Neural cell (in vitro differentiated cells): ENCODE data around the gene FAM236B. TPM values are rescaled to one million over a fixed set of nuclear protein-coding genes. Genes with fewer than 3 reads are reported as not detected.
"Not testable (repeated sequence)": the region's sequence is repeated elsewhere in the genome, so short reads cannot be mapped to it uniquely, and the experiment has no call there.

ENCODE experiments used
- H2AFZ ChIP-seq: fragments of 200-600, 300-800 bp; sonication (generic), shearing (Covaris generic); 2 replicates; pipeline ENCODE4 v1.6.0; 2014; ENCODE audit warnings: low read depth, mild to moderate bottlenecking, antibody characterized with exemption, low read length, moderate library complexity
- H3F3A ChIP-seq: fragments of 200-600 bp; shearing (Covaris generic); 2 replicates; pipeline ENCODE4 v1.6.1; 2016; ENCODE audit warnings: mild to moderate bottlenecking, moderate library complexity, mixed read lengths, antibody characterized with exemption, low read length; ENCODE audit not compliant: insufficient read depth, poor library complexity, severe bottlenecking
- H3K27ac ChIP-seq: fragments of 200-600, 300-800 bp; sonication (generic), shearing (Covaris generic); 2 replicates; pipeline ENCODE4 v1.5.1; 2014; ENCODE audit warnings: mild to moderate bottlenecking, low read length, moderate library complexity
- H3K27me3 ChIP-seq: fragments of 300-800, 200-600 bp; sonication (generic), shearing (Covaris generic); 2 replicates; pipeline ENCODE4 v1.6.0; 2014; ENCODE audit warnings: mild to moderate bottlenecking, low read depth, low read length, moderate library complexity; ENCODE audit not compliant: insufficient read depth
- H3K36me3 ChIP-seq: fragments of 300-800, 200-600 bp; sonication (generic), shearing (Covaris generic); 2 replicates; pipeline ENCODE4 v1.5.1; 2014; ENCODE audit warnings: mild to moderate bottlenecking, antibody characterized with exemption, low read length, moderate library complexity; ENCODE audit not compliant: insufficient read depth
- H3K4me2 ChIP-seq: fragments of 300-800, 200-600 bp; sonication (generic), shearing (Covaris generic); 2 replicates; pipeline ENCODE4 v1.6.0; 2014; ENCODE audit warnings: mild to moderate bottlenecking, low read length
- H3K4me3 ChIP-seq: fragments of 300-800, 200-600 bp; sonication (generic), shearing (Covaris generic); 2 replicates; pipeline ENCODE4 v1.5.1; 2014; ENCODE audit warnings: mild to moderate bottlenecking, low read length, moderate library complexity
- H3K79me2 ChIP-seq: fragments of 200-600 bp; shearing (Covaris generic); replicated peaks from 2 replicates; pipeline ENCODE4 v1.6.0; 2014; ENCODE audit warnings: mild to moderate bottlenecking, low read length, moderate library complexity; ENCODE audit not compliant: insufficient read depth
- H3K9ac ChIP-seq: fragments of 300-800, 200-600 bp; sonication (generic), shearing (Covaris generic); 2 replicates; pipeline ENCODE4 v1.6.1; 2016; ENCODE audit warnings: mild to moderate bottlenecking, low read length, mixed read lengths
- H3K9me2 ChIP-seq: fragments of 200-600 bp; shearing (Covaris generic); 2 replicates; pipeline ENCODE4 v1.6.1; 2016; ENCODE audit warnings: mild to moderate bottlenecking, low read length, mixed read lengths; ENCODE audit not compliant: insufficient read depth
- H3K9me3 ChIP-seq: fragments of 200-600, 300-800 bp; sonication (generic), shearing (Covaris generic); 2 replicates; pipeline ENCODE4 v1.6.1; 2016; ENCODE audit warnings: mild to moderate bottlenecking, mixed run types, low read length, moderate library complexity, mixed read lengths
- H4K20me1 ChIP-seq: fragments of 200-600 bp; shearing (Covaris generic); 2 replicates; pipeline ENCODE4 v1.6.1; 2016; ENCODE audit warnings: mild to moderate bottlenecking, mixed run types; ENCODE audit not compliant: insufficient read depth
- polyA plus RNA-seq: library from polyadenylated mRNA; depleted of rRNA; stranded (reverse); fragments of >200 nt; gene quantifications from 2 replicates; pipeline ENCODE4 v1.2.3, GENCODE V29; 2014

The FAM236B gene
- polyA plus RNA-seq, 1 donor from 2014 or later = not detected

GRCh38 chrX:72777467-72777790, 5.0 kb downstream of the FAM236B start:
- H3K27ac ChIP-seq, H3K4me2 ChIP-seq, H3K79me2 ChIP-seq, H3K27me3 ChIP-seq, H3K9me2 ChIP-seq, H3K36me3 ChIP-seq, H3K4me3 ChIP-seq, H4K20me1 ChIP-seq, H3K9ac ChIP-seq, H2AFZ ChIP-seq, H3K9me3 ChIP-seq, H3F3A ChIP-seq: not testable (repeated sequence)

DNA sequence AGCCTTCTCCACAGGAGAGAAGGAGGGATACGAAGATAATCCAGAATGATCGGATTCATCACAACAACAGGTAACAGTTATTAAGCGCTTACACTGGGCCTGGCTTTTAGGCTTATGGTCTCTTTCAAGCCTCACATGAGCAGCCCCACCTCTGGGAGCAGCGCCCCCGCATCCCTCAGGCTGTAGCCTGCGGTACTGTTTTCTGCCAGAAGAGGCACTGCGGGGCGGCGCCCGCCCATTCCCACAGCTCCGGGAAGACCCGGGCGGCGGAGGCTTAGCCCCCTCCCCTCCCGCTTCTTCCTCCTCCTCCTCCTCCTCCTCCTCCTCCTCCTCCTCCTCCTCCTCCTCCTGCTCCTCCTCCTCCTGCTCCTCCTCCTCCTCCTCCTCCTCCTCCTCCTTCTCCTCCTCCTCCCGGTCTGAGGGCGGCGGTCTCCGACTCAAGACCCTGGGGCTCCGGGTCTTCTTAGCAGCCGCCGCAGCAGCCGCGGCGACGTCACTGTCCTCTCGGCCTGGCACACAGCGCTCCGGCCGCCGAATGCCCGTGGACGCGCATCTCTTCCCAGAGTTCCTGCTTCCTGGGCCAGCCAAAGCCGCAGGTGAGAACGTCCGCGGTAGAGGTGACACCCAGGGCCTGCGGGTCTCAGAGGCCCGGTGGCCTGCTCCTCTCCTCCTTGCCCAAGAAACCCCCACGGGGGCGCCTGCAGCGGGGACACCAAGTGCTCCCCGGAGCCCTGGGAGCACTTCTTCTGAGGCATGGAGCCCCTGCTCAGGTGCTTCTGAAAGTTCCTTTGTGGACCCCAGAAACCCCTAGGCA, 5.6 kb downstream of the FAM236B start, which contains the start of gene DMRTC1B:
Gene DMRTC1B, plus strand, starts transcription at position 238 of the 814 bp plus-strand sequence. CDS start 68,246 bp downstream, outside the sequence.
- not testable (repeated sequence) for H3F3A ChIP-seq, H3K27me3 ChIP-seq

DNA sequence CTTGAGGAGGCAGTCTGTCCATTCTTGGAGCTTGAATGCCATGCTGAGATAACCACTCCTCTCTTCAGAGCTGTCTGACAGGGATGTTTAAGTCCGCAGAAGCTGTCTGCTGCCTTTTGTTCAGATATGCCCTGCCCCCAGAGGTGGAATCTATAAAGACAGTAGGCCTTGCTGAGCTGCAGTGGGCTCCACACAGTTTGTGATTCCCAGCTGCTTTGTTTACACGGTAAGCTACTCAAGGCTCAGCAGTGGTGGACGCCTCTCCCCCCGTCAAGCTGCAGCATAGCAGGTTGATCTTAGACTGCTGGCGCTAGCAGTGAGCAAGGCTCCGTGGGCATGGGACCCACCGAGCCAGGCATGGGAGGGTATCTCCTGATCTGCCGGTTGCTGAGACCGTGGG, 22.0 kb downstream of the FAM236B start:
- H3F3A ChIP-seq, H3K36me3 ChIP-seq, H3K9me2 ChIP-seq, H3K4me2 ChIP-seq, H3K79me2 ChIP-seq, H3K27ac ChIP-seq, H3K27me3 ChIP-seq, H3K9ac ChIP-seq, H3K4me3 ChIP-seq, H4K20me1 ChIP-seq, H3K9me3 ChIP-seq, H2AFZ ChIP-seq: not testable (repeated sequence)

More for the DNA sequence above, 5.6 kb downstream of the FAM236B start, which contains the start of gene DMRTC1B:
- H3K36me3 ChIP-seq, H2AFZ ChIP-seq, H3K4me3 ChIP-seq, H3K79me2 ChIP-seq, H3K9me2 ChIP-seq, H3K4me2 ChIP-seq, H3K9me3 ChIP-seq, H3K27ac ChIP-seq, H3K9ac ChIP-seq, H4K20me1 ChIP-seq: not testable (repeated sequence)

DNA sequence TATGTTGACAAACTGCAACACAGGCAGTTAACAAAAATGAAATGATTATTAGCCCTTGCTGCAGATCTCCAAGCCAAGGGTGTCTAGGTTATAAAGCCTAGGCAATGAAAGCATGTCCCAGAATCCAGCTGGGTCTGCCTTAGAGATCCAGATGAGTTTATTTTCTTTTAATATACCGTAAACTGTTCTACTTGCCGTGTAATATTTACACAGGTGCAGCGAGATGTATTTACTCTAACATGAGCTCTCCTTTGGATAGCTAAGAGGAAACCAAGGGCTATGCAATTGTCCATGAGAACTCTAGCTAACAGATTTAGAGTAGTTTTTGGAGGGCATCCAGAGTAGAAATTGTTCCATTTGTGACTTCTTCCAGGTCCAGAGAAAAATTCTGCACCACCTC, 33.9 kb downstream of the FAM236B start:
- H3K9me2 ChIP-seq, H3K9me3 ChIP-seq, H3K9ac ChIP-seq, H3K4me2 ChIP-seq, H3K4me3 ChIP-seq, H2AFZ ChIP-seq, H3K36me3 ChIP-seq, H3K27ac ChIP-seq, H3F3A ChIP-seq, H3K79me2 ChIP-seq, H3K27me3 ChIP-seq, H4K20me1 ChIP-seq: not testable (repeated sequence)

DNA sequence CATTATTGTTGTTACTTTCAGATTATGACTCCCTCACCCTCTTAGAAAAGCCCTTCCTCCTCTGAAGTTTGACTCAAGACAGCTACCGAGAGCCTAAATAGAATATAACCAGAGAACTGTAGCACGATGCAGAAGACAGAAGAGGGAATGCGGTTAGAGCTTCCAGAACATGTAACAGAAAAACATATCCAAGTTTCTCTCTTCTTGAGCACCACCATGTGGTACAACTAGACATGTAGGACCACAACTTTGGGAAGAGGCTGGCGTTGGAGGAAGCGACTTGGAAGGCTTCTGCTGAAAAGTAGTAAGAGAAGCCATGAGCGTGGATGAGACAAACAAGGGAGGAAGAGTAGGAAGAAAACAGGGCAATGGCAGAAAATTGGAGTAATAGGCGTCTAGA, 36.9 kb downstream of the FAM236B start:
- not testable (repeated sequence) for H3K9me3 ChIP-seq, H3K79me2 ChIP-seq, H4K20me1 ChIP-seq, H3F3A ChIP-seq, H3K9ac ChIP-seq, H3K36me3 ChIP-seq, H3K27me3 ChIP-seq, H3K4me3 ChIP-seq, H3K4me2 ChIP-seq, H3K9me2 ChIP-seq, H2AFZ ChIP-seq, H3K27ac ChIP-seq
